K562 (cell line): ENCODE results near the gene HLCS. TPM values are rescaled to one million over a fixed set of nuclear protein-coding genes. Genes with fewer than 3 reads are reported as not detected.
A peak's percentile ranks its signal among the peaks of the same experiment; 100 is the strongest.

Experiments
- BRD9 ChIP-seq: fragments of 450-650 bp; IDR thresholded peaks from 2 replicates; pipeline ENCODE4 v1.6.1; 2018; ENCODE audit warnings: low read depth; ENCODE audit not compliant: partially characterized antibody
- E2F5 ChIP-seq: sonication (generic); formaldehyde crosslinking; IDR thresholded peaks from 2 replicates; pipeline ENCODE4 v1.8.0; 2022; ENCODE audit warnings: mild to moderate bottlenecking, missing genetic modification reagents
- ESRRA ChIP-seq: fragments of 450-650 bp; IDR thresholded peaks from 2 replicates; pipeline ENCODE4 v1.6.1; 2014; ENCODE audit warnings: low read depth, mild to moderate bottlenecking, moderate library complexity, borderline replicate concordance
- GTF2E2 ChIP-seq: fragments of 200-800 bp; sonication (Bioruptor generic); IDR thresholded peaks from 2 replicates; pipeline ENCODE4 v1.6.1; 2016; ENCODE audit warnings: missing genetic modification characterization, missing compliant biosample characterization
- HIVEP1 ChIP-seq: fragments of 250-450 bp; sonication (Bioruptor Pico); IDR thresholded peaks from 2 replicates; pipeline ENCODE4 v1.4.0; 2020; ENCODE audit warnings: mild to moderate bottlenecking
- MAZ ChIP-seq, 2 experiments: fragments of 450-650 bp in 1 of 2; sonication (generic) in 1 of 2; formaldehyde crosslinking; IDR thresholded peaks in 1 of 2; conservative IDR thresholded peaks in 1 of 2; 2 replicates each; pipeline versions ENCODE4 v1.4.0 to v1.5.0; 2020; ENCODE audit warnings: mild to moderate bottlenecking in 1 of 2, missing genetic modification reagents in 1 of 2
- NEUROD1 ChIP-seq: fragments of 150-350 bp; IDR thresholded peaks from 2 replicates; pipeline ENCODE4 v1.6.1; 2014; ENCODE audit warnings: borderline replicate concordance, low read length, low read depth; ENCODE audit not compliant: partially characterized antibody
- POLR3A ChIP-seq: IDR thresholded peaks from 2 replicates; pipeline ENCODE4 v1.6.1; 2011; ENCODE audit warnings: borderline replicate concordance, mild to moderate bottlenecking, moderate library complexity; ENCODE audit not compliant: insufficient read length, insufficient read depth; ENCODE audit errors: extremely low read depth
- SAP30 ChIP-seq: fragments of 200-600 bp; sonication (generic); IDR thresholded peaks from 2 replicates; pipeline ENCODE4 v1.6.1; 2012; ENCODE audit warnings: borderline replicate concordance, low read depth, mild to moderate bottlenecking, moderate library complexity, low read length, control low read depth, inconsistent platforms; ENCODE audit not compliant: insufficient read depth, poor library complexity, severe bottlenecking
- SMAD4 ChIP-seq: fragments of 250-450 bp; sonication (Bioruptor Pico); conservative IDR thresholded peaks from 2 replicates; pipeline ENCODE4 v1.8.0; 2021; ENCODE audit warnings: inconsistent platforms, mild to moderate bottlenecking, moderate library complexity
- SRF ChIP-seq, 2 experiments: fragments of 250-450, 450-650 bp in 1 of 2; sonication (Bioruptor Pico) in 1 of 2; sonication (generic) in 1 of 2; formaldehyde crosslinking; IDR thresholded peaks; 2 replicates each; pipeline versions ENCODE4 v1.5.0 to v1.5.1; 2020 to 2022; ENCODE audit warnings: mild to moderate bottlenecking in 1 of 2, missing genetic modification reagents in 1 of 2
- ZNF143 ChIP-seq: sonication (generic); formaldehyde crosslinking; IDR thresholded peaks from 2 replicates; pipeline ENCODE4 v1.9.0; 2022; ENCODE audit warnings: mild to moderate bottlenecking, missing genetic modification reagents
- ZNF253 ChIP-seq: fragments of 250-450 bp; sonication (Bioruptor Pico); conservative IDR thresholded peaks from 2 replicates; pipeline ENCODE4 v1.6.1; 2021; ENCODE audit warnings: mild to moderate bottlenecking
- ZNF41 ChIP-seq: fragments of 250-450 bp; sonication (Bioruptor Pico); conservative IDR thresholded peaks from 2 replicates; pipeline ENCODE4 v1.4.0; 2020; ENCODE audit warnings: mild to moderate bottlenecking
- ZNF76 ChIP-seq: fragments of 250-450 bp; sonication (Bioruptor Pico); IDR thresholded peaks from 2 replicates; pipeline ENCODE4 v1.4.0; 2020; ENCODE audit warnings: mild to moderate bottlenecking, moderate library complexity, borderline replicate concordance
- polyA plus RNA-seq, 8 experiments: library from polyadenylated mRNA; depleted of rRNA in 4 of 8; stranded (reverse) in 5 of 8; unstranded in 3 of 8; fragments of >200 nt; fragmentation: Nextera tagmentation in 2 of 8; fragmentation: Illumina TruSeq in 1 of 8; extraction: Ambion mirVana in 2 of 8; extraction: Trizol in 1 of 8; gene quantifications; 2 replicates each; pipeline versions ENCODE4 v1.2.1 to v1.2.3, GENCODE V29; 2011 to 2014; ENCODE audit warnings: inconsistent platforms in 1 of 8, missing spikeins in 1 of 8
- total RNA-seq, 7 experiments: library from RNA; depleted of rRNA in 6 of 7; stranded (reverse); fragments of >200 nt in 6 of 7; fragmentation: Illumina TruSeq in 2 of 7; extraction: Trizol in 2 of 7; gene quantifications; 2 replicates each; pipeline versions ENCODE4 v1.2.1 to v1.2.3, GENCODE V29; 2011 to 2021; ENCODE audit warnings: low replicate concordance in 1 of 7
- TF ChIP-seq, protein P1 (sequence below): sonication (generic); formaldehyde crosslinking; IDR thresholded peaks from 2 replicates; pipeline ENCODE4 v1.8.0; 2023; ENCODE audit warnings: mild to moderate bottlenecking, missing genetic modification reagents
- TF ChIP-seq, protein P2 (sequence below), 2 experiments: fragments of 450-650 bp; IDR thresholded peaks; 2 replicates each; pipeline ENCODE4 v1.6.1; 2018; ENCODE audit warnings: mild to moderate bottlenecking in 2 of 2, low read depth in 1 of 2; ENCODE audit not compliant: partially characterized antibody in 2 of 2
- TF ChIP-seq, protein P3 (sequence below), 3 experiments: IDR thresholded peaks in 2 of 3; conservative IDR thresholded peaks in 1 of 3; 2 replicates each; pipeline ENCODE4 v1.5.1; 2011 to 2012; ENCODE audit warnings: low read length in 3 of 3, mild to moderate bottlenecking in 3 of 3, control low read depth in 2 of 3, improper control_type of control experiment in 1 of 3, inconsistent platforms in 1 of 3, low read depth in 1 of 3, mixed read lengths in 1 of 3, moderate library complexity in 1 of 3; ENCODE audit not compliant: insufficient read depth in 2 of 3

Gene HLCS
- total and polyA plus RNA-seq, 9 of the 15 experiments (the other 6 are each of a cell fraction or from before 2014, with no cell fraction given), result 3.0 to 21.5 (median 17.1) TPM

GRCh38 chr21:36859744-36860501, 106.5 kb downstream of the HLCS start (continued):
- TF ChIP-seq, protein P1, sequence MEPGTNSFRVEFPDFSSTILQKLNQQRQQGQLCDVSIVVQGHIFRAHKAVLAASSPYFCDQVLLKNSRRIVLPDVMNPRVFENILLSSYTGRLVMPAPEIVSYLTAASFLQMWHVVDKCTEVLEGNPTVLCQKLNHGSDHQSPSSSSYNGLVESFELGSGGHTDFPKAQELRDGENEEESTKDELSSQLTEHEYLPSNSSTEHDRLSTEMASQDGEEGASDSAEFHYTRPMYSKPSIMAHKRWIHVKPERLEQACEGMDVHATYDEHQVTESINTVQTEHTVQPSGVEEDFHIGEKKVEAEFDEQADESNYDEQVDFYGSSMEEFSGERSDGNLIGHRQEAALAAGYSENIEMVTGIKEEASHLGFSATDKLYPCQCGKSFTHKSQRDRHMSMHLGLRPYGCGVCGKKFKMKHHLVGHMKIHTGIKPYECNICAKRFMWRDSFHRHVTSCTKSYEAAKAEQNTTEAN (CRISPR knock-in tag), result no peak
- no peak for TF ChIP-seq ZNF143
- no peak for TF ChIP-seq ZNF41 (CRISPR knock-in tag)
- no peak for TF ChIP-seq BRD9
- TF ChIP-seq, protein P2, sequence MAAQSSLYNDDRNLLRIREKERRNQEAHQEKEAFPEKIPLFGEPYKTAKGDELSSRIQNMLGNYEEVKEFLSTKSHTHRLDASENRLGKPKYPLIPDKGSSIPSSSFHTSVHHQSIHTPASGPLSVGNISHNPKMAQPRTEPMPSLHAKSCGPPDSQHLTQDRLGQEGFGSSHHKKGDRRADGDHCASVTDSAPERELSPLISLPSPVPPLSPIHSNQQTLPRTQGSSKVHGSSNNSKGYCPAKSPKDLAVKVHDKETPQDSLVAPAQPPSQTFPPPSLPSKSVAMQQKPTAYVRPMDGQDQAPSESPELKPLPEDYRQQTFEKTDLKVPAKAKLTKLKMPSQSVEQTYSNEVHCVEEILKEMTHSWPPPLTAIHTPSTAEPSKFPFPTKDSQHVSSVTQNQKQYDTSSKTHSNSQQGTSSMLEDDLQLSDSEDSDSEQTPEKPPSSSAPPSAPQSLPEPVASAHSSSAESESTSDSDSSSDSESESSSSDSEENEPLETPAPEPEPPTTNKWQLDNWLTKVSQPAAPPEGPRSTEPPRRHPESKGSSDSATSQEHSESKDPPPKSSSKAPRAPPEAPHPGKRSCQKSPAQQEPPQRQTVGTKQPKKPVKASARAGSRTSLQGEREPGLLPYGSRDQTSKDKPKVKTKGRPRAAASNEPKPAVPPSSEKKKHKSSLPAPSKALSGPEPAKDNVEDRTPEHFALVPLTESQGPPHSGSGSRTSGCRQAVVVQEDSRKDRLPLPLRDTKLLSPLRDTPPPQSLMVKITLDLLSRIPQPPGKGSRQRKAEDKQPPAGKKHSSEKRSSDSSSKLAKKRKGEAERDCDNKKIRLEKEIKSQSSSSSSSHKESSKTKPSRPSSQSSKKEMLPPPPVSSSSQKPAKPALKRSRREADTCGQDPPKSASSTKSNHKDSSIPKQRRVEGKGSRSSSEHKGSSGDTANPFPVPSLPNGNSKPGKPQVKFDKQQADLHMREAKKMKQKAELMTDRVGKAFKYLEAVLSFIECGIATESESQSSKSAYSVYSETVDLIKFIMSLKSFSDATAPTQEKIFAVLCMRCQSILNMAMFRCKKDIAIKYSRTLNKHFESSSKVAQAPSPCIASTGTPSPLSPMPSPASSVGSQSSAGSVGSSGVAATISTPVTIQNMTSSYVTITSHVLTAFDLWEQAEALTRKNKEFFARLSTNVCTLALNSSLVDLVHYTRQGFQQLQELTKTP (IDR thresholded peaks at IDR 0.05; ENCODE audit: low read depth in 1 of 2, partially characterized antibody in 2 of 2), result no peak
- TF ChIP-seq SRF (CRISPR knock-in tag; IDR thresholded peaks at IDR 0.05), result no peak; a peak in 1 of 4 replicates
- TF ChIP-seq MAZ (CRISPR knock-in tag; conservative IDR thresholded peaks at IDR 0.05 in 1 of 2, IDR thresholded peaks at IDR 0.05 in 1 of 2), result 0 out of 4 replicates have a peak, but pooled peaks of 1 of the 2 experiments have one; percentile 35
- no peak for TF ChIP-seq HIVEP1 (CRISPR knock-in tag)
- no peak for TF ChIP-seq SMAD4 (CRISPR knock-in tag)
- TF ChIP-seq NEUROD1, result no peak
- no peak for TF ChIP-seq ZNF76 (CRISPR knock-in tag)
- TF ChIP-seq ESRRA, result peak; percentile 96
- TF ChIP-seq ZNF253 (CRISPR knock-in tag), result no peak
- TF ChIP-seq, protein P3, sequence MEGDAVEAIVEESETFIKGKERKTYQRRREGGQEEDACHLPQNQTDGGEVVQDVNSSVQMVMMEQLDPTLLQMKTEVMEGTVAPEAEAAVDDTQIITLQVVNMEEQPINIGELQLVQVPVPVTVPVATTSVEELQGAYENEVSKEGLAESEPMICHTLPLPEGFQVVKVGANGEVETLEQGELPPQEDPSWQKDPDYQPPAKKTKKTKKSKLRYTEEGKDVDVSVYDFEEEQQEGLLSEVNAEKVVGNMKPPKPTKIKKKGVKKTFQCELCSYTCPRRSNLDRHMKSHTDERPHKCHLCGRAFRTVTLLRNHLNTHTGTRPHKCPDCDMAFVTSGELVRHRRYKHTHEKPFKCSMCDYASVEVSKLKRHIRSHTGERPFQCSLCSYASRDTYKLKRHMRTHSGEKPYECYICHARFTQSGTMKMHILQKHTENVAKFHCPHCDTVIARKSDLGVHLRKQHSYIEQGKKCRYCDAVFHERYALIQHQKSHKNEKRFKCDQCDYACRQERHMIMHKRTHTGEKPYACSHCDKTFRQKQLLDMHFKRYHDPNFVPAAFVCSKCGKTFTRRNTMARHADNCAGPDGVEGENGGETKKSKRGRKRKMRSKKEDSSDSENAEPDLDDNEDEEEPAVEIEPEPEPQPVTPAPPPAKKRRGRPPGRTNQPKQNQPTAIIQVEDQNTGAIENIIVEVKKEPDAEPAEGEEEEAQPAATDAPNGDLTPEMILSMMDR (IDR thresholded peaks at IDR 0.05 in 2 of 3, conservative IDR thresholded peaks at IDR 0.05 in 1 of 3; ENCODE audit: insufficient read depth in 2 of 3, low read depth in 1 of 3, low read length in 3 of 3), result peak in 2 of 3 experiments; percentile 8 to 36; a peak in 2 of 6 replicates
- TF ChIP-seq E2F5, result no peak
- peak; percentile 25; the same call in 1 of the 2 replicates for TF ChIP-seq GTF2E2 (tag)
- no peak for TF ChIP-seq SAP30
- TF ChIP-seq POLR3A, result peak; percentile 27
